HCT116 (cell line): Measurements from ENCODE around the gene VEPH1. TPM values are rescaled to one million over a fixed set of nuclear protein-coding genes. Genes with fewer than 3 reads are reported as not detected.

ENCODE experiments used
- ATAC-seq: fragments of 200-7000 bp; cut with Tn5 transposase; 2 replicates; pipeline ENCODE4 v1.9.1; 2020; ENCODE audit warnings: mild to moderate bottlenecking, moderate library complexity
- BruUV-seq: library from RNA; stranded (reverse); fragments of 400-500 nt; replicated peaks from 2 replicates; lab custom pipeline; 2021; lab: Mats Ljungman, UMichigan
- CTCF ChIA-PET: fragments of 300-600 bp; sonication (Branson Sonifier 250); formaldehyde crosslinking; loops from one replicate; lab custom pipeline; 2021; ENCODE audit warnings: antibody characterized with exemption; lab: Charles Lee
- POLR2A ChIA-PET: fragments of 300-600, 350-600 bp; sonication (Branson Sonifier 250); formaldehyde crosslinking; loops from one replicate; lab custom pipeline; 2021; ENCODE audit warnings: antibody characterized with exemption; lab: Charles Lee
- RAD21 ChIA-PET, 2 experiments: fragments of 300-600 bp; sonication (Branson Sonifier 250); formaldehyde crosslinking; loops; one replicate each; lab custom pipeline; 2023; ENCODE audit warnings: low total read pairs in 2 of 2; ENCODE audit not compliant: uncharacterized antibody in 2 of 2, unreplicated experiment in 2 of 2, low non-redundant PET in 1 of 2; lab: Charles Lee
- DNase-seq: peaks from one replicate; pipeline ENCODE4 v3.0.0-alpha.2; 2010; ENCODE audit warnings: low read depth, low spot score
- H2AFZ ChIP-seq: fragments of 200-600 bp; shearing (Covaris generic), sonication (generic); 2 replicates; pipeline ENCODE4 v1.6.1; 2017; ENCODE audit warnings: low read depth, mixed run types, mixed read lengths, antibody characterized with exemption, low read length; ENCODE audit not compliant: poor library complexity, severe bottlenecking
- H3K27ac ChIP-seq: 2 replicates; pipeline ENCODE4 v1.5.1; 2012; ENCODE audit warnings: low read depth, low read length
- H3K27me3 ChIP-seq: fragments of 200-600 bp; sonication (generic); 2 replicates; pipeline ENCODE4 v1.6.1; 2016; ENCODE audit warnings: mixed run types, low read length, mixed read lengths; ENCODE audit not compliant: insufficient read depth
- H3K36me3 ChIP-seq, 2 experiments: fragments of 200-500 bp in 1 of 2; fragments of 200-600 bp in 1 of 2; sonication (Bioruptor generic) in 1 of 2; sonication (generic) in 1 of 2; 2 replicates each; pipeline versions ENCODE4 v1.5.1 to v1.6.1; 2014 to 2016; ENCODE audit warnings: low read length in 2 of 2, inconsistent platforms in 1 of 2, mixed read lengths in 1 of 2, mixed run types in 1 of 2; ENCODE audit not compliant: insufficient read depth in 2 of 2, control insufficient read depth in 1 of 2
- H3K4me1 ChIP-seq, 2 experiments: fragments of 200-600 bp in 1 of 2; sonication (generic) in 1 of 2; 2 replicates each; pipeline versions ENCODE4 v1.5.1 to v1.6.1; 2012 to 2017; ENCODE audit warnings: low read length in 2 of 2, inconsistent platforms in 1 of 2, mild to moderate bottlenecking in 1 of 2, mixed read lengths in 1 of 2, mixed run types in 1 of 2, moderate library complexity in 1 of 2; ENCODE audit not compliant: insufficient read depth in 2 of 2, control insufficient read depth in 1 of 2
- H3K4me2 ChIP-seq: fragments of 200-600 bp; sonication (generic); 2 replicates; pipeline ENCODE4 v1.6.1; 2017; ENCODE audit warnings: mixed run types, low read length, mixed read lengths
- H3K4me3 ChIP-seq, 2 experiments: fragments of 200-600 bp in 1 of 2; sonication (generic) in 1 of 2; replicated peaks in 1 of 2; 2 replicates each; pipeline ENCODE4 v1.5.1; 2011 to 2016; ENCODE audit warnings: low read length in 2 of 2, control low read depth in 1 of 2, low read depth in 1 of 2, mild to moderate bottlenecking in 1 of 2, mixed read lengths in 1 of 2, mixed run types in 1 of 2
- H3K79me2 ChIP-seq: fragments of 200-600 bp; sonication (generic); 2 replicates; pipeline ENCODE4 v1.6.1; 2017; ENCODE audit warnings: mild to moderate bottlenecking, mixed run types, low read length, moderate library complexity, mixed read lengths; ENCODE audit not compliant: insufficient read depth
- H3K9ac ChIP-seq: fragments of 200-600 bp; sonication (generic); 2 replicates; pipeline ENCODE4 v1.6.1; 2016; ENCODE audit warnings: low read length, mixed read lengths
- H3K9me2 ChIP-seq: fragments of 200-600 bp; sonication (generic), shearing (Covaris generic); 2 replicates; pipeline ENCODE4 v1.6.1; 2017; ENCODE audit warnings: mixed run types, mild to moderate bottlenecking, moderate library complexity; ENCODE audit not compliant: insufficient read depth
- H3K9me3 ChIP-seq, 2 experiments: fragments of 200-500 bp in 1 of 2; fragments of 200-600 bp in 1 of 2; sonication (Bioruptor generic) in 1 of 2; sonication (generic) in 1 of 2; 2 replicates each; pipeline ENCODE4 v1.6.1; 2014 to 2017; ENCODE audit warnings: low read length in 2 of 2, mixed read lengths in 2 of 2, inconsistent platforms in 1 of 2, low read depth in 1 of 2, mild to moderate bottlenecking in 1 of 2, mixed run types in 1 of 2, moderate library complexity in 1 of 2; ENCODE audit not compliant: control insufficient read depth in 1 of 2, insufficient read depth in 1 of 2
- H4K20me1 ChIP-seq: fragments of 200-600 bp; sonication (generic), shearing (Covaris generic); 2 replicates; pipeline ENCODE4 v1.6.1; 2017; ENCODE audit warnings: mixed run types, mild to moderate bottlenecking, moderate library complexity; ENCODE audit not compliant: insufficient read depth
- CEBPB ChIP-seq: IDR thresholded peaks from 2 replicates; pipeline ENCODE4 v1.6.1; 2012; ENCODE audit warnings: low read depth
- EGR1 ChIP-seq: IDR thresholded peaks from 2 replicates; pipeline ENCODE4 v1.6.1; 2012; ENCODE audit warnings: low read depth
- ELF1 ChIP-seq: IDR thresholded peaks from 2 replicates; pipeline ENCODE4 v1.6.1; 2012; ENCODE audit warnings: low read depth, borderline replicate concordance
- EZH2 ChIP-seq: fragments of 200-600 bp; sonication (generic); IDR thresholded peaks from 2 replicates; pipeline ENCODE4 v1.6.1; 2017; ENCODE audit warnings: antibody characterized with exemption, mixed run types
- FOSL1 ChIP-seq: IDR thresholded peaks from 2 replicates; pipeline ENCODE4 v1.6.1; 2012; ENCODE audit warnings: low read depth
- JUND ChIP-seq: IDR thresholded peaks from 2 replicates; pipeline ENCODE4 v1.6.1; 2012
- POLR2AphosphoS5 ChIP-seq: IDR thresholded peaks from 2 replicates; pipeline ENCODE4 v1.6.1; 2011; ENCODE audit warnings: mild to moderate bottlenecking, low read depth, low read length, moderate library complexity
- RAD21 ChIP-seq: IDR thresholded peaks from 2 replicates; pipeline ENCODE4 v1.6.1; 2012; ENCODE audit warnings: low read depth, mild to moderate bottlenecking
- SP1 ChIP-seq: IDR thresholded peaks from 2 replicates; pipeline ENCODE4 v1.6.1; 2012; ENCODE audit warnings: low read depth
- SRF ChIP-seq: IDR thresholded peaks from 2 replicates; pipeline ENCODE4 v1.6.1; 2012; ENCODE audit warnings: low read depth
- TCF7L2 ChIP-seq: IDR thresholded peaks from 2 replicates; pipeline ENCODE4 v1.7.0; 2011; ENCODE audit warnings: borderline replicate concordance, inconsistent platforms; ENCODE audit not compliant: insufficient read depth, insufficient read length; ENCODE audit errors: extremely low read depth
- YY1 ChIP-seq: IDR thresholded peaks from 2 replicates; pipeline ENCODE4 v1.6.1; 2011; ENCODE audit warnings: low read length, low read depth, moderate library complexity, mild to moderate bottlenecking; ENCODE audit not compliant: insufficient replicate concordance; ENCODE audit errors: extremely low read depth
- ZFX ChIP-seq: fragments of 450-650 bp; IDR thresholded peaks from 2 replicates; pipeline ENCODE4 v1.6.1; 2017
- intact Hi-C: fragments of 100-400 bp; cut with micrococcal nuclease; formaldehyde crosslinking; loops from 2 replicates; pipeline ENCODE4 v1.10.0; 2022
- total RNA-seq: library from RNA; stranded (reverse); gene quantifications from one replicate; pipeline ENCODE4 v1.2.1, GENCODE V29; 2021; ENCODE audit not compliant: unreplicated experiment
- TF ChIP-seq, protein P1 (sequence below): IDR thresholded peaks from 2 replicates; pipeline ENCODE4 v1.6.1; 2011; ENCODE audit warnings: mild to moderate bottlenecking, low read length, moderate library complexity; ENCODE audit not compliant: insufficient replicate concordance; ENCODE audit errors: extremely low read depth
- TF ChIP-seq, protein P2 (sequence below): IDR thresholded peaks from 2 replicates; pipeline ENCODE4 v1.6.1; 2012
- TF ChIP-seq, protein P3 (sequence below): IDR thresholded peaks from 2 replicates; pipeline ENCODE4 v1.6.1; 2012
- TF ChIP-seq, protein P4 (sequence below), 3 experiments: fragments of 200-600 bp in 1 of 3; sonication (generic) in 1 of 3; IDR thresholded peaks in 2 of 3; conservative IDR thresholded peaks in 1 of 3; 2 replicates each; pipeline ENCODE4 v1.5.1; 2012 to 2017; ENCODE audit warnings: low read depth in 2 of 3, low read length in 2 of 3, antibody characterized with exemption in 1 of 3, borderline replicate concordance in 1 of 3, control low read depth in 1 of 3, mild to moderate bottlenecking in 1 of 3, mixed read lengths in 1 of 3, mixed run types in 1 of 3, moderate library complexity in 1 of 3; ENCODE audit not compliant: insufficient read depth in 1 of 3
- TF ChIP-seq, protein P5 (sequence below): IDR thresholded peaks from 2 replicates; pipeline ENCODE4 v1.6.1; 2012; ENCODE audit warnings: low read depth

The VEPH1 gene
- total RNA-seq, 1 experiment from 2014 or later = 4.9 TPM

DNA sequence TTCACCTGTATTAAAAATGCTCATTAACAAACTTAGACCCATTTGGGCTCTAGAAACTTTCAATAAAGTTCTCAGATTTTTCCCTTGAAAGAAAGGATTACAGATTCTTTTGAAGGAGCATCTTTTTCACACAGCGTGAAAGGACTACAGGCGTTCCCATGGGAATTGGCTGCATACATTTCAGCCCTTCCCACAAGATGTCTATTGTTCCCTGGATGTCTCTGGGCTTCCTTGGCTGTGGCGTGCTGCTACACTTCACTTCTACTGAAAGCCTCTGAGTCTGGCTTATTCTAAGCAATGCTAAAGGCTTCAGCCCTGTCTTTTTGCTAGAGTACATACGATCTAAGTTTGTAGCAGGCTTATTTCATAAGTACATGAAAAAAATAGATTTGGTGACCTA lies 1.4 kb downstream of the VEPH1 start:
- intact Hi-C loops = no loop called here
- TF ChIP-seq YY1 (no peak), RAD21 (no peak), POLR2AphosphoS5 (no peak), EZH2 (no peak), JUND (no peak), CEBPB (no peak), FOSL1 (no peak), SRF (no peak), TCF7L2 (no peak), ELF1 (no peak), EGR1 (no peak), ZFX (no peak), SP1 (no peak)
- TF ChIP-seq, protein P1, sequence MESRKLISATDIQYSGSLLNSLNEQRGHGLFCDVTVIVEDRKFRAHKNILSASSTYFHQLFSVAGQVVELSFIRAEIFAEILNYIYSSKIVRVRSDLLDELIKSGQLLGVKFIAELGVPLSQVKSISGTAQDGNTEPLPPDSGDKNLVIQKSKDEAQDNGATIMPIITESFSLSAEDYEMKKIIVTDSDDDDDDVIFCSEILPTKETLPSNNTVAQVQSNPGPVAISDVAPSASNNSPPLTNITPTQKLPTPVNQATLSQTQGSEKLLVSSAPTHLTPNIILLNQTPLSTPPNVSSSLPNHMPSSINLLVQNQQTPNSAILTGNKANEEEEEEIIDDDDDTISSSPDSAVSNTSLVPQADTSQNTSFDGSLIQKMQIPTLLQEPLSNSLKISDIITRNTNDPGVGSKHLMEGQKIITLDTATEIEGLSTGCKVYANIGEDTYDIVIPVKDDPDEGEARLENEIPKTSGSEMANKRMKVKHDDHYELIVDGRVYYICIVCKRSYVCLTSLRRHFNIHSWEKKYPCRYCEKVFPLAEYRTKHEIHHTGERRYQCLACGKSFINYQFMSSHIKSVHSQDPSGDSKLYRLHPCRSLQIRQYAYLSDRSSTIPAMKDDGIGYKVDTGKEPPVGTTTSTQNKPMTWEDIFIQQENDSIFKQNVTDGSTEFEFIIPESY = no peak
- TF ChIP-seq, protein P2, sequence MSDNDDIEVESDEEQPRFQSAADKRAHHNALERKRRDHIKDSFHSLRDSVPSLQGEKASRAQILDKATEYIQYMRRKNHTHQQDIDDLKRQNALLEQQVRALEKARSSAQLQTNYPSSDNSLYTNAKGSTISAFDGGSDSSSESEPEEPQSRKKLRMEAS = no peak
- TF ChIP-seq, protein P3, sequence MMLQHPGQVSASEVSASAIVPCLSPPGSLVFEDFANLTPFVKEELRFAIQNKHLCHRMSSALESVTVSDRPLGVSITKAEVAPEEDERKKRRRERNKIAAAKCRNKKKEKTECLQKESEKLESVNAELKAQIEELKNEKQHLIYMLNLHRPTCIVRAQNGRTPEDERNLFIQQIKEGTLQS = no peak
- TF ChIP-seq, protein P4, sequence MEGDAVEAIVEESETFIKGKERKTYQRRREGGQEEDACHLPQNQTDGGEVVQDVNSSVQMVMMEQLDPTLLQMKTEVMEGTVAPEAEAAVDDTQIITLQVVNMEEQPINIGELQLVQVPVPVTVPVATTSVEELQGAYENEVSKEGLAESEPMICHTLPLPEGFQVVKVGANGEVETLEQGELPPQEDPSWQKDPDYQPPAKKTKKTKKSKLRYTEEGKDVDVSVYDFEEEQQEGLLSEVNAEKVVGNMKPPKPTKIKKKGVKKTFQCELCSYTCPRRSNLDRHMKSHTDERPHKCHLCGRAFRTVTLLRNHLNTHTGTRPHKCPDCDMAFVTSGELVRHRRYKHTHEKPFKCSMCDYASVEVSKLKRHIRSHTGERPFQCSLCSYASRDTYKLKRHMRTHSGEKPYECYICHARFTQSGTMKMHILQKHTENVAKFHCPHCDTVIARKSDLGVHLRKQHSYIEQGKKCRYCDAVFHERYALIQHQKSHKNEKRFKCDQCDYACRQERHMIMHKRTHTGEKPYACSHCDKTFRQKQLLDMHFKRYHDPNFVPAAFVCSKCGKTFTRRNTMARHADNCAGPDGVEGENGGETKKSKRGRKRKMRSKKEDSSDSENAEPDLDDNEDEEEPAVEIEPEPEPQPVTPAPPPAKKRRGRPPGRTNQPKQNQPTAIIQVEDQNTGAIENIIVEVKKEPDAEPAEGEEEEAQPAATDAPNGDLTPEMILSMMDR (IDR thresholded peaks at IDR 0.05 in 2 of 3, conservative IDR thresholded peaks at IDR 0.05 in 1 of 3; ENCODE audit: borderline replicate concordance in 1 of 3, insufficient read depth in 1 of 3, low read depth in 2 of 3, low read length in 2 of 3) = no peak
- TF ChIP-seq, protein P5, sequence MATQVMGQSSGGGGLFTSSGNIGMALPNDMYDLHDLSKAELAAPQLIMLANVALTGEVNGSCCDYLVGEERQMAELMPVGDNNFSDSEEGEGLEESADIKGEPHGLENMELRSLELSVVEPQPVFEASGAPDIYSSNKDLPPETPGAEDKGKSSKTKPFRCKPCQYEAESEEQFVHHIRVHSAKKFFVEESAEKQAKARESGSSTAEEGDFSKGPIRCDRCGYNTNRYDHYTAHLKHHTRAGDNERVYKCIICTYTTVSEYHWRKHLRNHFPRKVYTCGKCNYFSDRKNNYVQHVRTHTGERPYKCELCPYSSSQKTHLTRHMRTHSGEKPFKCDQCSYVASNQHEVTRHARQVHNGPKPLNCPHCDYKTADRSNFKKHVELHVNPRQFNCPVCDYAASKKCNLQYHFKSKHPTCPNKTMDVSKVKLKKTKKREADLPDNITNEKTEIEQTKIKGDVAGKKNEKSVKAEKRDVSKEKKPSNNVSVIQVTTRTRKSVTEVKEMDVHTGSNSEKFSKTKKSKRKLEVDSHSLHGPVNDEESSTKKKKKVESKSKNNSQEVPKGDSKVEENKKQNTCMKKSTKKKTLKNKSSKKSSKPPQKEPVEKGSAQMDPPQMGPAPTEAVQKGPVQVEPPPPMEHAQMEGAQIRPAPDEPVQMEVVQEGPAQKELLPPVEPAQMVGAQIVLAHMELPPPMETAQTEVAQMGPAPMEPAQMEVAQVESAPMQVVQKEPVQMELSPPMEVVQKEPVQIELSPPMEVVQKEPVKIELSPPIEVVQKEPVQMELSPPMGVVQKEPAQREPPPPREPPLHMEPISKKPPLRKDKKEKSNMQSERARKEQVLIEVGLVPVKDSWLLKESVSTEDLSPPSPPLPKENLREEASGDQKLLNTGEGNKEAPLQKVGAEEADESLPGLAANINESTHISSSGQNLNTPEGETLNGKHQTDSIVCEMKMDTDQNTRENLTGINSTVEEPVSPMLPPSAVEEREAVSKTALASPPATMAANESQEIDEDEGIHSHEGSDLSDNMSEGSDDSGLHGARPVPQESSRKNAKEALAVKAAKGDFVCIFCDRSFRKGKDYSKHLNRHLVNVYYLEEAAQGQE = no peak
- Histone ChIP-seq H3K4me3 (no peak overlapping the region), H3K36me3 (no peaks in the 10 kb centered on the region), H3K9ac (no peak overlapping the region), H3K9me2 (no peaks in the 10 kb centered on the region), H3K4me2 (no peak overlapping the region), H2AFZ (no peak overlapping the region), H3K9me3 (no peaks in the 10 kb centered on the region), H4K20me1 (no peaks in the 10 kb centered on the region), H3K27me3 (no peaks in the 10 kb centered on the region), H3K27ac (no peak overlapping the region), H3K79me2 (no peaks in the 10 kb centered on the region), H3K4me1 (peaks cover 5 to 24% of the 10 kb centered on the region in 2 experiments; a peak in 3 of 4 replicates)
- no peak for ATAC-seq
- CTCF ChIA-PET = no interaction called here
- RAD21 ChIA-PET = no interaction called here
- POLR2A ChIA-PET = no interaction called here
- no TSS peak for BruUV-seq
- DNase-seq = no peak
